Panc1 (cell line): ENCODE data around the gene SNRNP25. TPM values are rescaled to one million over a fixed set of nuclear protein-coding genes. Genes with fewer than 3 reads are reported as not detected.

Source experiments
- ATAC-seq: fragments of 200-7000 bp; cut with Tn5 transposase; 2 replicates; pipeline ENCODE4 v1.9.1; 2020; ENCODE audit warnings: mild to moderate bottlenecking, moderate library complexity
- BruUV-seq: library from RNA; stranded (reverse); fragments of 400-500 nt; replicated peaks from 2 replicates; lab custom pipeline; 2021; lab: Mats Ljungman, UMichigan
- CTCF ChIA-PET: fragments of 300-600 bp; sonication (Branson Sonifier 250); formaldehyde crosslinking; loops from one replicate; lab custom pipeline; 2022; ENCODE audit warnings: antibody characterized with exemption; lab: Charles Lee
- POLR2A ChIA-PET: fragments of 300-600 bp; sonication (Branson Sonifier 250); formaldehyde crosslinking; loops from one replicate; lab custom pipeline; 2022; ENCODE audit warnings: antibody characterized with exemption; lab: Charles Lee
- DNase-seq: peaks from one replicate; pipeline ENCODE4 v3.0.0-alpha.2; 2010; ENCODE audit warnings: low read depth, low spot score
- H3K27ac ChIP-seq: 2 replicates; pipeline ENCODE4 v1.5.1; 2011; ENCODE audit warnings: mild to moderate bottlenecking, low read length, inconsistent platforms
- H3K27me3 ChIP-seq: fragments of 200-500 bp; sonication (Bioruptor generic); 2 replicates; pipeline ENCODE4 v1.6.0; 2014; ENCODE audit warnings: low read length, inconsistent platforms; ENCODE audit not compliant: control insufficient read depth, insufficient read depth
- H3K36me3 ChIP-seq: fragments of 200-500 bp; sonication (Bioruptor generic); 2 replicates; pipeline ENCODE4 v1.5.1; 2014; ENCODE audit warnings: inconsistent platforms, mild to moderate bottlenecking, low read length, moderate library complexity; ENCODE audit not compliant: control insufficient read depth, insufficient read depth
- H3K4me1 ChIP-seq: 2 replicates; pipeline ENCODE4 v1.5.1; 2011; ENCODE audit warnings: inconsistent platforms, mild to moderate bottlenecking, low read length, moderate library complexity; ENCODE audit not compliant: control insufficient read depth, insufficient read depth
- H3K4me3 ChIP-seq, 2 experiments: 2 replicates each; pipeline ENCODE4 v1.5.1; 2011 to 2012; ENCODE audit warnings: low read depth in 2 of 2, low read length in 2 of 2, mild to moderate bottlenecking in 2 of 2, inconsistent platforms in 1 of 2, moderate library complexity in 1 of 2
- H3K9me3 ChIP-seq: fragments of 200-500 bp; sonication (Bioruptor generic); 2 replicates; pipeline ENCODE4 v1.5.1; 2014; ENCODE audit warnings: low read depth, mild to moderate bottlenecking, inconsistent platforms, low read length, moderate library complexity; ENCODE audit not compliant: control insufficient read depth, insufficient read depth
- CTCF ChIP-seq: fragments of 450-650 bp; IDR thresholded peaks from 2 replicates; pipeline ENCODE4 v1.5.1; 2017; ENCODE audit warnings: mild to moderate bottlenecking
- POLR2AphosphoS5 ChIP-seq: IDR thresholded peaks from 2 replicates; pipeline ENCODE4 v1.6.1; 2012; ENCODE audit warnings: mild to moderate bottlenecking, low read depth, low read length, moderate library complexity
- REST ChIP-seq, 2 experiments: IDR thresholded peaks; 2 replicates each; pipeline ENCODE4 v1.6.1; 2011 to 2012; ENCODE audit warnings: low read depth in 2 of 2, control low read depth in 1 of 2, low read length in 1 of 2, mild to moderate bottlenecking in 1 of 2, moderate library complexity in 1 of 2; ENCODE audit not compliant: insufficient read depth in 1 of 2
- SIN3A ChIP-seq: IDR thresholded peaks from 2 replicates; pipeline ENCODE4 v1.6.1; 2012; ENCODE audit warnings: low read depth, mild to moderate bottlenecking, low read length, moderate library complexity, borderline replicate concordance; ENCODE audit not compliant: insufficient read depth
- TCF7L2 ChIP-seq: IDR thresholded peaks from 2 replicates; pipeline ENCODE4 v1.6.1; 2011; ENCODE audit warnings: mild to moderate bottlenecking, low read depth, low read length, inconsistent platforms
- in situ Hi-C: cut with HindIII; loops from 2 replicates; pipeline ENCODE4 v1.10.0; 2016; ENCODE audit warnings: low sequenced_read_pairs, low pct_unique_long_range_greater_than_20kb
- intact Hi-C: fragments of 100-400 bp; cut with micrococcal nuclease; formaldehyde crosslinking; loops from one replicate; pipeline ENCODE4 v1.10.0; 2022; ENCODE audit not compliant: unreplicated experiment
- total RNA-seq: library from RNA; stranded (reverse); gene quantifications from one replicate; pipeline ENCODE4 v1.2.1, GENCODE V29; 2021; ENCODE audit not compliant: unreplicated experiment

Gene SNRNP25
- total RNA-seq, 1 experiment from 2014 or later = 83.5 TPM

- no peaks in the 10 kb centered on the region for H3K27me3 ChIP-seq
- intact Hi-C loops (no loop called here), in situ Hi-C loops (no loop called here)
- ChIA-PET CTCF (no interaction called here), POLR2A (no interaction called here)
- no peaks in the 10 kb centered on the region for H3K9me3 ChIP-seq
- ATAC-seq (no peak), DNase-seq (no peak)
- H3K36me3 ChIP-seq = no peaks in the 10 kb centered on the region
- no peak overlapping the region for H3K27ac ChIP-seq
- TF ChIP-seq POLR2AphosphoS5 (no peak), TCF7L2 (no peak), SIN3A (no peak), REST (IDR thresholded peaks at IDR 0.05; ENCODE audit: insufficient read depth in 1 of 2, low read depth in 2 of 2, low read length in 1 of 2) (no peak), CTCF (no peak)
- no peak overlapping the region for H3K4me3 ChIP-seq
- no TSS peak for BruUV-seq
- H3K4me1 ChIP-seq = peaks cover 3% of the 10 kb centered on the region; the same call in 1 of the 2 replicates
Measured at GRCh38 chr16:59440-60059, 5.9 kb downstream of the SNRNP25 start.

- no peak overlapping the region for H3K4me3 ChIP-seq
- no peak for DNase-seq
- TF ChIP-seq TCF7L2 = no peak
- no peak for TF ChIP-seq REST (IDR thresholded peaks at IDR 0.05; ENCODE audit: insufficient read depth in 1 of 2, low read depth in 2 of 2, low read length in 1 of 2)
- ChIA-PET POLR2A (no interaction called here), CTCF (no interaction called here)
- H3K4me1 ChIP-seq = peaks cover under 1% of the 10 kb centered on the region; the same call in 1 of the 2 replicates
- ATAC-seq = no peak
- BruUV-seq = no TSS peak
- in situ Hi-C loops (no loop called here), intact Hi-C loops (no loop called here)
- H3K36me3 ChIP-seq = no peaks in the 10 kb centered on the region
- no peak overlapping the region for H3K27ac ChIP-seq
- H3K9me3 ChIP-seq = no peaks in the 10 kb centered on the region
- no peaks in the 10 kb centered on the region for H3K27me3 ChIP-seq
Measured at GRCh38 chr16:60166-60565, 6.5 kb downstream of the SNRNP25 start.
